Thyroid gland (tissue), 4 donors: ENCODE measurements around the gene TNFSF10. TPM values are rescaled to one million over a fixed set of nuclear protein-coding genes. Genes with fewer than 3 reads are reported as not detected.

ENCODE experiments used
- DNase-seq, 2 donors: peaks; one replicate each; pipeline ENCODE4 v3.0.0-alpha.2; 2019
- H3K27ac ChIP-seq, 3 donors: fragments of 200-600 bp; sonication (generic); 1 replicate in 2 of 3; 2 replicates in 1 of 3; pipeline ENCODE4 v1.5.1; 2016 to 2019; ENCODE audit warnings: mild to moderate bottlenecking in 1 of 3, moderate library complexity in 1 of 3
- H3K27me3 ChIP-seq: fragments of 200-600 bp; sonication (generic); one replicate; pipeline ENCODE4 v1.5.1; 2019
- H3K36me3 ChIP-seq, 2 donors: fragments of 200-600 bp; sonication (generic); one replicate each; pipeline ENCODE4 v1.5.1; 2016 to 2019
- H3K4me1 ChIP-seq, 2 donors: fragments of 200-600 bp; sonication (generic); one replicate each; pipeline ENCODE4 v1.5.1; 2017 to 2019
- H3K4me3 ChIP-seq, 3 donors: fragments of 200-600 bp; sonication (generic); replicated peaks in 1 of 3; 1 replicate in 2 of 3; 2 replicates in 1 of 3; pipeline ENCODE4 v1.5.1; 2016; ENCODE audit warnings: mild to moderate bottlenecking in 1 of 3
- H3K9me3 ChIP-seq: fragments of 200-600 bp; sonication (generic); one replicate; pipeline ENCODE4 v1.5.1; 2017
- POLR2A ChIP-seq, 2 donors: fragments of 450-650 bp; IDR thresholded peaks; one replicate each; pipeline ENCODE4 v1.6.1; 2017; ENCODE audit warnings: antibody characterized with exemption in 2 of 2, mild to moderate bottlenecking in 2 of 2, moderate library complexity in 1 of 2
- WGBS, 2 donors: methylation state at CpG; one replicate each; pipeline ENCODE4 v1.1.5; 2017; 5-methylcytosine and 5-hydroxymethylcytosine counted together
- intact Hi-C: fragments of 100-400 bp; cut with DNase I; formaldehyde crosslinking; loops from one replicate; pipeline ENCODE4 v1.15.1; 2023
- small RNA-seq: library from RNA; depleted of rRNA; stranded (forward); fragments of <200 nt; gene quantifications from one replicate; pipeline ENCODE3, GENCODE V24; 2016
- total RNA-seq, 4 donors: library from RNA; depleted of rRNA; stranded (reverse); fragments of >200 nt; gene quantifications; one replicate each; pipeline ENCODE4 v1.2.3, GENCODE V29; 2016
- TF ChIP-seq, protein P1 (sequence below), 6 experiments: fragments of 200-600 bp in 3 of 6; fragments of 450-650 bp in 3 of 6; sonication (generic) in 3 of 6; IDR thresholded peaks; one replicate each; pipeline ENCODE4 v1.5.1; 2016 to 2019; ENCODE audit warnings: antibody characterized with exemption in 6 of 6, mild to moderate bottlenecking in 2 of 6, inconsistent platforms in 1 of 6, moderate library complexity in 1 of 6

The TNFSF10 gene
- total RNA-seq, 4 donors from 2014 or later: 24.4 to 178 (median 61.7) TPM

GRCh38 chr3:172456404-172456803, 66.8 kb downstream of the TNFSF10 start:
- H3K9me3 ChIP-seq: no peaks in the 10 kb centered on the region
- no peaks in the 10 kb centered on the region for H3K27me3 ChIP-seq
- no peak for DNase-seq
- intact Hi-C loops: no loop called here
- H3K4me3 ChIP-seq: no peak overlapping the region
- no peaks in the 10 kb centered on the region for H3K36me3 ChIP-seq
- 81 to 84% methylated on average over 3 of the region's 3 CpGs for whole genome bisulfite sequencing, 2 donors
- TF ChIP-seq, protein P1, sequence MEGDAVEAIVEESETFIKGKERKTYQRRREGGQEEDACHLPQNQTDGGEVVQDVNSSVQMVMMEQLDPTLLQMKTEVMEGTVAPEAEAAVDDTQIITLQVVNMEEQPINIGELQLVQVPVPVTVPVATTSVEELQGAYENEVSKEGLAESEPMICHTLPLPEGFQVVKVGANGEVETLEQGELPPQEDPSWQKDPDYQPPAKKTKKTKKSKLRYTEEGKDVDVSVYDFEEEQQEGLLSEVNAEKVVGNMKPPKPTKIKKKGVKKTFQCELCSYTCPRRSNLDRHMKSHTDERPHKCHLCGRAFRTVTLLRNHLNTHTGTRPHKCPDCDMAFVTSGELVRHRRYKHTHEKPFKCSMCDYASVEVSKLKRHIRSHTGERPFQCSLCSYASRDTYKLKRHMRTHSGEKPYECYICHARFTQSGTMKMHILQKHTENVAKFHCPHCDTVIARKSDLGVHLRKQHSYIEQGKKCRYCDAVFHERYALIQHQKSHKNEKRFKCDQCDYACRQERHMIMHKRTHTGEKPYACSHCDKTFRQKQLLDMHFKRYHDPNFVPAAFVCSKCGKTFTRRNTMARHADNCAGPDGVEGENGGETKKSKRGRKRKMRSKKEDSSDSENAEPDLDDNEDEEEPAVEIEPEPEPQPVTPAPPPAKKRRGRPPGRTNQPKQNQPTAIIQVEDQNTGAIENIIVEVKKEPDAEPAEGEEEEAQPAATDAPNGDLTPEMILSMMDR (IDR thresholded peaks at IDR 0.05): no peak
- TF ChIP-seq POLR2A (IDR thresholded peaks at IDR 0.05): no peak
- H3K4me1 ChIP-seq: no peaks in the 10 kb centered on the region
- no peak overlapping the region for H3K27ac ChIP-seq

Small RNAs within 50 kb of the gene (small RNA-seq; reads per million reads assigned to genes)
- not detected for gene AC007919.1

Other genes with a start within 250 kb of the TNFSF10 start
- not detected for gene GHSR, start 75.0 kb downstream of the TNFSF10 start, total RNA-seq
- 10 to 100 TPM in 3 of 4 donors, 1 to 10 TPM in 1; 8.3 to 12.4 (median 11.0) TPM for gene NCEH1, start 187.6 kb upstream of the TNFSF10 start, total RNA-seq
- 10 to 100 TPM in 1 of 4 donors, 1 to 10 TPM in 3; 6.8 to 10.7 (median 7.2) TPM for gene ECT2, start 227.3 kb upstream of the TNFSF10 start, total RNA-seq